Amniotic epithelial cell (primary cell): ENCODE data around the gene CBFA2T2.
"Not testable (repeated sequence)": the region's sequence is repeated elsewhere in the genome, so short reads cannot be mapped to it uniquely, and the experiment has no call there.

ENCODE experiments used
- DNase-seq: peaks from one replicate; pipeline ENCODE4 v3.0.0-alpha.2; 2010; ENCODE audit warnings: low read depth

The CBFA2T2 gene

GRCh38 chr20:33697129-33697528 lies 207.2 kb downstream of the CBFA2T2 start:
- no peak for DNase-seq

- DNase-seq, result not testable (repeated sequence)
These were observed 209.1 kb downstream of the CBFA2T2 start for GRCh38 chr20:33698966-33699365.
